ENCODE data around the gene FYN.

DNA sequence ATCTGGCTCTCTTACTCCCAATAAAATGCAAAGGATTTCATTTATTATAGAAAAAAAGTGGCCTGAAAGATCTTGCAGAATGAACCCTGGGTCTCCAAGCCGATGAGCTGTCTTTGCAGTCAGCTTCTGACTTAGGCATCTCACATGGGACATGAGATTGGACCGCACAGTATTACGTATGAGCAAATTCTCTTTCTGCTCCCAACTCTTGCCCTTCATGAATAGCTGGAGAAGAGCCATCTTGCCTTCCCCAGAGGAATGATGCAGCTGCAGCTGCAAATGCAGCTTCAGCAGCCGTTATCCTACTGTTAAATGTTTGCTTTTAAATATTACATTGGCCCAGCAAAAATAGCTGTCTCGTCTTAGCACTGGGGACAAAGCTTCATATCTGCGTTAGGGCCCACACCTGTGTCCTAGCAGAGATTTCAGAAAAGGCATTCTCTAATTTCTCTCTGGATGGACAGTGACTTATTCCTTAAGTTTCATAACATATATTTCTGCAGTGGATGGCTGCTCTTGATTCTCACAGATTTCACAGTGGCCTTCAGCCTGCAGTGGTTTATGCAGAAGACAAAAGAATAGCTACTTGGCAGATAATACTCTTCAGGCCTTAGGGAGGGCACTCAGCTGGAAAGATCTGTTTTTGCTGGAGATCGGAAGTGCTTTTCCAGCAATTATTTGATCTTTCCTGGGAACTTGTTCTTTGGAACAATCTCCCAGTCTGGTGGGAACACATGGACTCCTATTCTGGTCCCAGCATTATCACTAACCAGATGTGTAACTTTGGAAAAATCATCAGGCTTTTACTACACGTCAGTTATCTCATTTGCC is 129.2 kb downstream of the FYN start:
- TF ChIP-seq, protein P1, sequence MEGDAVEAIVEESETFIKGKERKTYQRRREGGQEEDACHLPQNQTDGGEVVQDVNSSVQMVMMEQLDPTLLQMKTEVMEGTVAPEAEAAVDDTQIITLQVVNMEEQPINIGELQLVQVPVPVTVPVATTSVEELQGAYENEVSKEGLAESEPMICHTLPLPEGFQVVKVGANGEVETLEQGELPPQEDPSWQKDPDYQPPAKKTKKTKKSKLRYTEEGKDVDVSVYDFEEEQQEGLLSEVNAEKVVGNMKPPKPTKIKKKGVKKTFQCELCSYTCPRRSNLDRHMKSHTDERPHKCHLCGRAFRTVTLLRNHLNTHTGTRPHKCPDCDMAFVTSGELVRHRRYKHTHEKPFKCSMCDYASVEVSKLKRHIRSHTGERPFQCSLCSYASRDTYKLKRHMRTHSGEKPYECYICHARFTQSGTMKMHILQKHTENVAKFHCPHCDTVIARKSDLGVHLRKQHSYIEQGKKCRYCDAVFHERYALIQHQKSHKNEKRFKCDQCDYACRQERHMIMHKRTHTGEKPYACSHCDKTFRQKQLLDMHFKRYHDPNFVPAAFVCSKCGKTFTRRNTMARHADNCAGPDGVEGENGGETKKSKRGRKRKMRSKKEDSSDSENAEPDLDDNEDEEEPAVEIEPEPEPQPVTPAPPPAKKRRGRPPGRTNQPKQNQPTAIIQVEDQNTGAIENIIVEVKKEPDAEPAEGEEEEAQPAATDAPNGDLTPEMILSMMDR (conservative IDR thresholded peaks at IDR 0.05; ENCODE audit: low read depth, low read length) = no peak
- no peak for TF ChIP-seq EZH2 (IDR thresholded peaks at IDR 0.05; ENCODE audit: borderline replicate concordance, low read depth, low read length, poor library complexity, severe bottlenecking)
